Fibroblast of peridontal ligament (primary cell): ENCODE data around the gene DSG1.
"Not testable (repeated sequence)": the region's sequence is repeated elsewhere in the genome, so short reads cannot be mapped to it uniquely, and the experiment has no call there.

Experiments used
- DNase-seq: peaks from one replicate; pipeline ENCODE4 v3.0.0-alpha.2; 2010; ENCODE audit errors: extremely low read depth

The DSG1 gene

DNA sequence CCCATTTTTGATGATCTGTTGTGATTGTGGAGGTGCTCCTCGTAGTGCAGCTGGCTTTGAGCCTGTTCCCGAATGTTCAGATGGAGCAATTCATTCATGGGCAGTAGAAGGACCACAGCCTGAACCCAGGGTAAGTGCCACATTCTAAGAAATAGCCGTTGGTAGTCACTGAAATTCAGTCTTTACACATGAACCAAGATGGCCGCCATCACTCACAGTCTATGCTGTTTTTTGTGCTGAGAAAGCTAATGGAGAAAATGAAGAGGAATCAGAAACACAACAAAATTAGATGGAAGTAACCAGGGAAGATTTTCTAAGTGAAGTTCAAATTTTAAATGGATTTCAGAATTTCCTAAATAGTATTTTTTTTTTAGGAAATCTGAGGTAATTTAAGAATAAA is 25.5 kb downstream of the DSG1 start:
- no peak for DNase-seq

DNA sequence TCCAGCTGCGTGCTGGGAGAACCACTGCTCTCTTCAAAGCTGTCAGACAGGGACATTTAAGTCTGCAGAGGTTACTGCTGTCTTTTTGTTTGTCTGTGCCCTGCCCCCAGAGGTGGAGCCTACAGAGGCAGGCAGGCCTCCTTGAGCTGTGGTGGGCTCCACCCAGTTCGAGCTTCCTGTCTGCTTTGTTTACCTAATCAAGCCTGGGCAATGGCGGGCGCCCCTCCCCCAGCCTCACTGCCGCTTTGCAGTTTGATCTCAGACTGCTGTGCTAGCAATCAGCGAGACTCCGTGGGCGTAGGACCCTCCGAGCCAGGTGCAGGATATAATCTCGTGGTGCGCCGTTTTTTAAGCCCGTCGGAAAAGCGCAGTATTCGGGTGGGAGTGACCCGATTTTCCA is 35.4 kb downstream of the DSG1 start:
- not testable (repeated sequence) for DNase-seq

DNA sequence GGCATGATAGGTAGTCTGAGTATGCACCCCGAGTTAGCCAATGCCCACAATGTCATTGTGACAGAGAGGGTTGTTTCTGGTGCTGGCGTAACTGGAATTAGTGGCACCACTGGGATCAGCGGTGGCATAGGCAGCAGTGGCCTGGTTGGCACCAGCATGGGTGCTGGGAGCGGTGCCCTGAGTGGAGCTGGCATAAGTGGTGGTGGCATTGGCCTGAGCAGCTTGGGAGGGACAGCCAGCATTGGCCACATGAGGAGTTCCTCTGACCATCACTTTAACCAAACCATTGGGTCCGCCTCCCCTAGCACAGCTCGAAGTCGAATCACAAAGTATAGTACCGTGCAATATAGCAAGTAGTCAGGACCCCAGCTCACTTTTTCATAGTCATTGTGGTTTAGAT is 37.0 kb downstream of the DSG1 start:
- no peak for DNase-seq

DNA sequence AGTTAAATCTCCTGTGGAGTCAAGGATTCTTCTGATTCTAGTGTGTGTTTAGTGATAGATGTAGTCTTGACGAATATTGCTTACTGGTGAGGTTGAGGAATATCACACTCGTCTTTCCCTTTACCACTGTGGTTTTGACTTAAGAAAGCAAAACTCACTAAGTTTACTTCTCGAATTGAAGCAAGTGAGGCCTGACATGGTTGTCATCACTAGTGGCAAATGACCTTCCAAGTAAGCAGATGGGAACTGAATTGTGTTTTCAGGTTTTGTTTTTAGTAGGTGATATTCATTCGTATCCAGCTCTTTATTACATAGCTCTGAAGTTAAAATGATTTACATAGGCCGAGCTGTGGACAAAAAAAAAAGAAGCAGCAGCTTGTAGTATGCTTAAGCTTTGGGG is 38.1 kb downstream of the DSG1 start:
- DNase-seq: no peak

DNA sequence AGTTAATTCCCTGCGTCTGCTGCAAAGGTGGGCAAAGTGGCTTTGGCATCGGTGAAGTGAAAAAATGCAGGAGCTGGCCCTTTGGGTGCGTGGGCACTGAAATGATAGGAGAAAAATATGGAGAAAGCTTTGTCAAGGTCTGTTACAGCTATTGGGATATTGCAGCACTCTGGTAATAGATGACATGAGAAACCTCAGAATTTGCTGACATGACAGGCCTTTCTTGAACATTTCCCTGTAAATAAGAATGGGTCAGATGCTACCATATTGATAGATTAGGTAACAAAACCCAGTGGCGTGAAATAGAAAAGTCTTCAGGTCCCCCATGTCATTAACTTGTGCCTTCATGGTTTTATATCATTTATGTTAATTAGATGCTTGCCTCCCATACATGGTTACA is 46.2 kb downstream of the DSG1 start:
- no peak for DNase-seq

DNA sequence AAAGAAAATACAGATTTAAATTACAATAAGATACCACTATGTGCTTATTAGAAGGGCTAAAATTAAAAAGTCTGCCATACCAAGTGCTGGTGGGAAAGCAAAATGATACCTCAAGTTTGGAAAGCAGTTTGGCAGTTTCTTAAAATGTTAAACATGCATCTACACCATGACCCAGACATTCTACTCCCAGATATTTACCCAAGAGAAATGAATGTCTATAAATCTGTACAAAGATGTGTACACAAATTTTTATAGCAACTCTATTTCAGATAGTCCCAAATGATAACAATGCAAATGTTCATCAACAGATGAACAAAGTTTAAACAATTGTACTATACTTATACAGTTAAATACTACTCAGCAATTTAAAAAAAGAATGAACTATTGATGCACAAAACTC is 51.5 kb downstream of the DSG1 start:
- no peak for DNase-seq

DNA sequence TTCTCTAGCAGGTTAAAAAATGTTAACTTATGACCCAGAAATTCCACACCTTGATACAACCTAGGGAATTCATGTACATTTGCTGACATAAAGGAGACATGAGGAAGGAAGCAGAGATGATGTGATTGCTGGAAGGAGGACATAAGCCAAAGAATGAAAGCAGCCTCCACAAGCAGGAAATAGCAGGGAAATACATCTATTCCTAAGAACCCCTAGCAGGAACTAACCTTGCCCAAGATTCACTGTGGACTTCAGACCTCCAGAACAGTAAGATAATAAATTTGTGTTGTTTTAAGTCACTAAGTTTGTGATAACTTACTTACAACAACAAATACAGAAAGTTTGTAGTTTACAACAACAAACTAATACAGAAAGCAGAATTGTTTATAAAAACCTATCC is 54.0 kb downstream of the DSG1 start:
- DNase-seq: no peak

DNA sequence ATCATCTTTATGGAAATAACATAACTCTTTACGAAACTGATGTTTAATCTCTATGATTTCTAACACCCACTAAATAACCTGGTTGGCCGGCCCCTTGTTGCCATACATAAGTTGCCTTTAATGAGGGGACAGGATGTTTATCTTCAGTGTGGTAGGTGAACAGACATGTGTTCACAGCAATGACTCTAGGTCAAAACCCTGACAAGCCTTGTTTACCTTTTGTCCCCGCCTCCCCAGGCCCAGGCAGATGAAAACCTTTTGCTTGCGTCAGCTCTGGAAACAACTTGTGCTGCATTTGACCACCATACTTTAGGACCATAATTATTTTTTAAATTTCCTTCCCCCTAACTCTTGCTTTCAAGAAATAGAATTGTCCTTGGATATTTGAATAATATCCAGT is 55.7 kb downstream of the DSG1 start:
- DNase-seq: no peak

DNA sequence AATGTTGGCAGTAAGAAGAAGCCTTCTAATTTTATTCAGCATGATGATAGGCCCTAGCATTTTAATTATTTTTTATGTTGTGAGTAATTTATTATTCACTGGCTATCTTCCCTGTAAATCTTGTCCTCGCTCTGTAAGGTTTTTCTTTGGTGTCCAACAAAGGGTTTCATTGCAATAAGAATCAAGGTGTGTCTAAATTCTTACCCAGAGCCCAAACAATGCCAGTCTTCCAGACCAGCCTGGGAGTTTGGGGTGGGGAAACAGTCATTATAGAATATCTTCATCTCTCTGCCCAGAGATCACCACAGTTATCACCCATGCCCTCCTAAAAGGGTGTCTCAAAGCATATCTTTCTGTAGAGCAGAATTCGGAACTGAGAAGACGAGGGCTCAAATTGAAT is 58.5 kb downstream of the DSG1 start, which contains the start of gene DSG4:
Gene DSG4 (plus strand): TSS at position 301 of the 400 bp plus-strand sequence. CDS start 135 bp downstream, outside the sequence.
- no peak for DNase-seq

DNA sequence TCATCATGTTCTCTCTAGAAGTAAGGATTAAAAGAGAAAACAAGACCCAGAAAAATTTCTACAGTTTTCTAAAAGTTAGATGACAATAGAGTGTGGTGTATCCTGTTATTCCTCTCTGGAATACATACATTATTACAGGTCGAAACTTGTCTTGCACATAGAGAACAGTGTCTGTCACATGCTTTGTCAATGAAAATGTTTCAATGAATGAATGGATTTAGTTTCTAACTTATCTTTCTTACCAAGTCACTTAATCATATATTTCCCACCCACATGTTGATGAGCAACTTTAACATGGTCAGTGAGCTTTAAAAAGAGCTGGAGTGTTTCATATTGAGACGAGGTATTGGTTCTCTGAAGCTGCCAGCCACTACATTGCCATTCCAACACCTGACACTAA is 63.0 kb downstream of the DSG1 start:
- DNase-seq: no peak

DNA sequence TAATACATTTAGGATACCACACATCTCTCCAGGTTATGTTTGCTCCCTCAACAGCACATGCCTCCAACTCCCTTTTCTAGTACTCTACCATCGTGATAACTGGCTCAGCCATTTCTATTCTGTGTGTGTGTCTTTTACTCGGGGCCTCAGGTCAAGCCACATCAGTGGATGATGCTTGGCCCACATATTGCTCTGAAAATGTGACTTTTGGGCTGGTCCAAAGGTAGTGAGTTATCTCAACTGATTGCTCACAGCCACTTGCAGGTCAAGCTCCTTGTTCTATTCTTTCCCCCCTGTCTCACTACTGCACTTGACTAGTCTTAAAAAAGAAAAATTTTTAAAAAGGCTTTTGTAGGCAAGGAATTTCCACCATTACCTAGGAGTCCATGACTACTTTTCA is 64.1 kb downstream of the DSG1 start:
- no peak for DNase-seq

DNA sequence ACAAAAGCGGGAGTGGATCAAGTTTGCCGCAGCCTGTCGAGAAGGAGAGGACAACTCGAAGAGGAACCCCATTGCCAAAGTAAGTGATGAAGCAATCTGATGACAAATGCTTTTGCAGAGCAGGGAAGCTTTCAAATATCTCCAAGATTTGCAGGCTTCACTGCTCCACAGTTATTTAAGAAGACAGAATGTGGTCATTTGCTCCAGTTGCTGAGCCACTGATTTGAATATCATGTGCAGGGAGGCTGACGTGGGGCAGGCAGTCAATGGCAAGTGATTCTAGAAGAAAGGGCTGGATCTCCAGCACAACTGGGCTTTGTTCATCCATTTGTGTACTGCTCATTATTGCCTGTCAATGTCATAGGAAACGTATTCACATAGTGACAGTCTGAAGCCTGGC is 68.8 kb downstream of the DSG1 start:
- DNase-seq: no peak

DNA sequence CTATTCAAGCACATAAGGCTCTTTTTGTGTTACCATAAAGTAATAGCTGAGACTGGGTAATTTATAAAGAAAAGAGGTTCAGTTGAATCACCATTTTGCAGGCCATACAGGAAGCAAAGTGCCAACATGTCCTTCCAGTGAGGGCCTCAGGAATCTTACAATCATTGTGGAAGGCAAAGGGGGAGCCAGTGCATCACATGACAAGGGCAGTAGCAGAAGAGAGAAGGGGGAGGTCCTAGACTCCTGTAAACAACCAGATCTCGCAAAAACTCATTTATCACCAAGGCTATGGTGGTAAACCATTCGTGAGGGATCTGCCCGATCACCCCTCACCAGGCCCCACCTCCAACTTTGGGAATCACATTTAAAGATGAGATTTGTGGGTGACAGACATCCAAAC is 75.3 kb downstream of the DSG1 start:
- no peak for DNase-seq

DNA sequence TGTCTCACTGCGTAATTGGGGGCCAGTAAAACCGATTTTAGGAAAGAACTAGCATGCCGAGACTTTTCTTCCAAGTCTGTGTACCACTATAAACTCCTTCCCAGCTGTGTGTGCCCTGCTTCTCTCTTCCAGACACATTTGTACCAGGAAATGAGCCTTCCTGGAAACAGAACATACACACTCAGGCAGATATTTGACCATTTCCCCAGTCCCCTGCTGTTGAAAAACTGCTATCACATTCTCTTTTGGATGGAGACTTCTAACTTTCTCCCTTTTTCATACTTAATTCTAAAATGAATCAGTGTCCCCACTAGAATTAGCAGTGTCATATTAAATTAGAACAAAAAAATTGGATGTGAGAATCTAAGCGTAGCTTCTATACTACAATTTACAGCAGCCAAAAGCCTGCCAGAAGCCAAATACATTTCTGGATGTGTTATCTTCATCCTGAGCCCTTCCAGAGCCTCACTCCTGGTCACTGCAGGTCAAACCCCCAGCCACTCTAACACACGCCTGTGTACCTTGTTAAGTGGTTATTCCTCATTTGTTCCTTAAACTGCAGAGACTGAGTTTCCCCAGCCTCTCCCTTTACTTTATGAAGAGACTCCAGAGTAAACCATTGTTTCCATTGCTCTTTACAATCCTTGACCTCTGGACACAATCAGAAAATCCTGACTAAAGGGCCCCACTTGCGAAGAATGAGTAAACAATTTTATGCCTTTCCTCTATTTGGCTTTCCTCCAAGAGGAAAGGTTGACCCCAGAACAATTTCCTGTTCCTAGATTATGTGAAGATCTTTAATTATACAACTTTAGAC is 79.0 kb downstream of the DSG1 start:
- no peak for DNase-seq

DNA sequence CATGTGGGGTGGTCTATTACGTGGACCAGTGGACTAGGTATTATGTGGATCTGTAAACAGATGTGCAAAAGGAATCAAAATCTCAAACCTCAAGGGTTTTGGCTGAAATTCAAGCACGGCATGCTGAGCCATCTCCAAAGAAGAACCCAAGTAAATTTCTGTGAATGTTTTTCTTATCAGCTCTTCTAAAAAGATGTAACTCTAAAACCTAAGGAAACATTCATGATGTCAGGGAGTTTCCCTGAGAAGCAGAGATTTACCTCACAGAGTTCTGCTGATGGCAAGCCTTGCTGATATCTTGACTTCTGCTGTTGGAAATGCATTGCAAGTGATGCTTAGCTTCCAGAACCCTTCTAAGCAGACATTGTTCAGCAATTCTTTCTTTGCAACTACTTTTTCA is 80.2 kb downstream of the DSG1 start:
- no peak for DNase-seq

DNA sequence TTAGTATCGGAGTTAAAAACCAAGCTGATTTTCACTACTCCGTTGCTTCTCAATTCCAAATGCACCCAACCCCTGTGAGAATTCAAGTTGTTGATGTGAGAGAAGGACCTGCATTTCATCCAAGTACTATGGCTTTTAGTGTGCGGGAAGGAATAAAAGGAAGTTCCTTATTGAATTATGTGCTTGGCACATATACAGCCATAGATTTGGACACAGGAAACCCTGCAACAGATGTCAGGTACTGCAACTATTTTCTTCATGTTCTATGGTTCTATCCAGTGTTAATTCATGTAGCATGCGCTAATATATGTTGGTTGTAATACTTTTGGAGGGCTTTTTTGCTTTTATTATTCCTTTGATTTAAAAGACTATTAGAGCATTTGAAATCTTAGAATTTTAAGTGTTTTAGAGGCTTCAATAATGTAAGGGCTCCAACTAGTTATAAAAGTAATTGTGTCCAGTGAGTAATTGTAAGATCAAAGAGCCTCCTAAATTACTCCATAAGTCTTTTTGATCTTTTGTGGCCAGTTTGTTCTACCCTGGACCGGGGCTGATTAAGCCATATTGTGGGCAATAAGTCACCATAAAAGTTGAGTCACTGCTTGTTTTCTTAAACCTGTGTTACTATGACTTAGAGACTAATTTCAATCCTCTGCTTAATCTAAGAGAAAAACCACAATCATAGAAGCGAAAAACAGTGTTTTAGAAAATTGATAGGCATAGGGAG is 81.5 kb downstream of the DSG1 start:
- no peak for DNase-seq

DNA sequence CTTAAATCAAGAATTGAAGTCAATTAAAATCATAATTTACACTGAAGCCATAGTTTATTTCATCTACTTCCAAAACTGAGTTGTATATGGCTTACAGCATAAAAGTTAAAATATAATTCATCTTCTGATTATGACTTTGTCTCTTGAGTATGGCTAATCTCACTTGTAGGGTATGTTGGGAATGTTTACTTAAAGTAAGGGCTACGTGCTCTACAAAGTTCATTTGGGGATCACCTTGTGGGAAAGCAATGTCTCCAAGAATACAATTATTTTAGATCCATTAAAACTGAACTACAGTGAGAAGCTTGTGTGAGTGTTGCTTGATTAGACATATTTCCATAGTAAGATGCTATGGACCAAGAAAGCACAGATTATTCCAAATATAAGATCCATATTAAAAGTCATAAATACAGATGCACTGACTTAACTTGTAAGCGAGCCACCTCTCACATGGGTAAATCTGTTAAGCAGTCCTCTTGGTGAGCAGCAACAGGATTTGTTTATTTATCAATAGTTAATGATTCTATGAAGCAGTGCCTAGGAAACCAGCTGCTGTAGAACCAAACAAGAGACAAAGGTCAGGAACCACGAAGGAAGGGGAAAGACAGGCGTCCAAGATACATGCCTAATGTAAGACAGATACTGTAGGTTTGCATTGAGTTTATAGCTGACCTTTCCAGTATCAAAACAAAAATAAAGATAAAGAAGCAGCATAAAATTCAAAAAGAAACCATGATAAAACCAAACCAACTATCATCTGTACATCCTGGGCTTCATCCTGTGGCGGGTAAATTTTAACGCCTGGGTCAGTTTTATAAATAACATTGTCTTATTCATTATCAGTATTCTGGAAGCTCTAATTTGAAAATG is 83.4 kb downstream of the DSG1 start:
- no peak for DNase-seq

DNA sequence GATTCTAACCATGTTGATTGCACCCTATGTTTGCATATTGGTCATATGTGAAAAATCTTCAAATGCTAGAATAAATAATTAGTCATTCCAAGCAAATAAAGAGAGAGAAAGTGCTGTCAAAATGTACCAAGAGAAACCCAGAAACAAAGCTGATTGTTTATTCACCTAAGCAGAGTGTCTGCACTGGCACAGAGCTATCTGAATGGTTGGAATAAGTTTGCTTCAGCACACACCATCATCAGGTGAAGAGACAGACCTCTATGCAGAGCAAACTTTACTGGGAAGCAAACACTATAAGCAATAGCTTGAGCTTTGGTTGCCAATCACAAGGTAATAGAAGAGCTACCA is 84.0 kb downstream of the DSG1 start:
- DNase-seq: no peak

DNA sequence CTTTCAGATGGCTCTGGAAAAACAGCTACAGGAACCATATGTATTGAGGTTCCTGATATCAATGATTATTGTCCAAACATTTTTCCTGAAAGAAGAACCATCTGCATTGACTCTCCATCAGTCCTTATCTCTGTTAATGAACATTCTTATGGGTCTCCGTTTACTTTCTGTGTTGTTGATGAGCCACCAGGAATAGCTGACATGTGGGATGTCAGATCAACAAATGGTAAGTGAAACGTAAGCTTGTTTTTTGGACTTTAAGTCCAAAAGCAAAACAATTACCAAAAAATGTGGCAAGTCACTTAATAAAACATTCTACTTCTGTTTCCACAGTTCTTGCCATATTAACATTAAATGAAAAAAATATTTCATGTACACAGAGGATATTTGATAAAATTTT is 85.4 kb downstream of the DSG1 start:
- DNase-seq: no peak
